H1 (cell line): ENCODE data around the gene ARHGAP1. TPM values are rescaled to one million over a fixed set of nuclear protein-coding genes. Genes with fewer than 3 reads are reported as not detected.

Source experiments
- polyA plus RNA-seq, 7 experiments: library from polyadenylated mRNA; depleted of rRNA in 3 of 7; stranded (reverse) in 5 of 7; unstranded in 2 of 7; fragments of >200 nt in 5 of 7; fragments of 200-250 nt in 2 of 7; gene quantifications; 1 replicate in 5 of 7; 2 replicates in 1 of 7; 4 replicates in 1 of 7; pipeline versions ENCODE4 v1.2.1 to v1.2.3, GENCODE V29; 2011 to 2013; ENCODE audit warnings: missing spikeins in 2 of 7, mixed read lengths in 2 of 7
- total RNA-seq: library from RNA; stranded (reverse); fragmentation: NEBNext Ultra II Directional; extraction: Animal tissue kit (Norgen Biotek cat#: 25700); gene quantifications from 2 replicates; pipeline ENCODE4 v1.2.1, GENCODE V29; 2021
- TF ChIP-seq, protein P1 (sequence below): IDR thresholded peaks from 2 replicates; pipeline ENCODE4 v1.6.1; 2011; ENCODE audit warnings: low read depth, mild to moderate bottlenecking, low read length; ENCODE audit not compliant: insufficient read depth

The ARHGAP1 gene
- total and polyA plus RNA-seq, 2 of the 8 experiments (the other 6 are each of a cell fraction or from before 2014, with no cell fraction given): 28.6 to 58.8 TPM

DNA sequence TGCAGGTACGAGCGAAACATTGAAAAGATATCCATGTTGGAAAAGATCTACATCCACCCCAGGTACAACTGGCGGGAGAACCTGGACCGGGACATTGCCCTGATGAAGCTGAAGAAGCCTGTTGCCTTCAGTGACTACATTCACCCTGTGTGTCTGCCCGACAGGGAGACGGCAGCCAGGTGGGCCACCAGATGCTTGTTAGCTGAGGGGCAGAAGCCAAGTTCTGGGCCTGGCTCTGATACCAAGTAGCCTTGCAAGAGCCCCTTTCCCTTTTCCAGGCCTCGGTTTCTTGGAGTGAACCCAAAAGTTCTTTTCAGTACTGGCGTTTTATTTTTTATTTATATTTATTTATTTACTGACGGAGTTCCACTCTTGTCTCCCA, 28.2 kb upstream of the ARHGAP1 start (continued):
- TF ChIP-seq, protein P1, sequence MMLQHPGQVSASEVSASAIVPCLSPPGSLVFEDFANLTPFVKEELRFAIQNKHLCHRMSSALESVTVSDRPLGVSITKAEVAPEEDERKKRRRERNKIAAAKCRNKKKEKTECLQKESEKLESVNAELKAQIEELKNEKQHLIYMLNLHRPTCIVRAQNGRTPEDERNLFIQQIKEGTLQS: no peak
